Natural killer cell (primary cell): ENCODE measurements around the gene HYAL3. TPM values are rescaled to one million over a fixed set of nuclear protein-coding genes. Genes with fewer than 3 reads are reported as not detected.

ENCODE experiments used
- ATAC-seq, 3 donors: fragments of 150-1000 bp in 2 of 3; fragments of 200-7000 bp in 1 of 3; cut with Tn5 transposase; 1 replicate in 1 of 3; 2 replicates in 2 of 3; pipeline ENCODE4 v1.10.0; 2021; ENCODE audit warnings: mild to moderate bottlenecking in 2 of 3, moderate library complexity in 2 of 3
- DNase-seq, 2 donors: peaks; one replicate each; pipeline versions ENCODE4 v3.0.0 to v3.0.0-alpha.2; 2013 to 2021; ENCODE audit warnings: mixed read lengths in 1 of 2
- H3K27ac ChIP-seq: one replicate; pipeline ENCODE4 v1.5.1; 2013; ENCODE audit warnings: mild to moderate bottlenecking, low read length
- H3K27me3 ChIP-seq: one replicate; pipeline ENCODE4 v1.6.1; 2013; ENCODE audit warnings: low read length; ENCODE audit not compliant: control insufficient read depth, insufficient read depth
- H3K36me3 ChIP-seq: one replicate; pipeline ENCODE4 v1.6.1; 2013; ENCODE audit warnings: low read length; ENCODE audit not compliant: control insufficient read depth, insufficient read depth
- H3K4me1 ChIP-seq: one replicate; pipeline ENCODE4 v1.6.1; 2013; ENCODE audit warnings: low read length; ENCODE audit not compliant: control insufficient read depth, insufficient read depth
- H3K4me3 ChIP-seq: one replicate; pipeline ENCODE4 v1.5.1; 2013; ENCODE audit warnings: low read length
- H3K9me3 ChIP-seq: one replicate; pipeline ENCODE4 v1.6.1; 2013; ENCODE audit warnings: low read length; ENCODE audit not compliant: control insufficient read depth, insufficient read depth
- H3K27ac Mint-ChIP-seq, 2 donors: one replicate each; pipeline ENCODE4 v1.8.0; 2022; ENCODE audit warnings: mild to moderate bottlenecking in 2 of 2, mixed read lengths in 2 of 2, moderate library complexity in 1 of 2
- H3K27me3 Mint-ChIP-seq, 2 donors: one replicate each; pipeline ENCODE4 v1.8.0; 2022; ENCODE audit warnings: low read depth in 2 of 2, mixed read lengths in 2 of 2
- H3K36me3 Mint-ChIP-seq: one replicate; pipeline ENCODE4 v1.8.0; 2022; ENCODE audit warnings: mixed read lengths
- H3K4me1 Mint-ChIP-seq, 2 donors: one replicate each; pipeline ENCODE4 v1.8.0; 2022; ENCODE audit warnings: mixed read lengths in 2 of 2
- H3K4me3 Mint-ChIP-seq: one replicate; pipeline ENCODE4 v1.8.0; 2022; ENCODE audit warnings: mild to moderate bottlenecking, moderate library complexity, mixed read lengths
- H3K9me3 Mint-ChIP-seq, 2 donors: one replicate each; pipeline ENCODE4 v1.8.0; 2022; ENCODE audit warnings: mixed read lengths in 2 of 2
- WGBS: methylation state at CpG from one replicate; pipeline ENCODE4 v1.1.7; 2013; ENCODE audit warnings: missing lambda C conversion rate; ENCODE audit not compliant: insufficient coverage; 5-methylcytosine and 5-hydroxymethylcytosine counted together
- intact Hi-C: fragments of 100-400 bp; cut with micrococcal nuclease; formaldehyde crosslinking; loops from one replicate; pipeline ENCODE4 v1.14.2; 2022
- total RNA-seq, 4 donors: library from RNA; stranded (reverse); fragments of 120-200 nt in 1 of 4; gene quantifications; one replicate each; pipeline versions ENCODE4 v1.2.3 to v1.2.4, GENCODE V29; 2013 to 2022
- TF ChIP-seq, protein P1 (sequence below): fragments of 200-600 bp; IDR thresholded peaks from one replicate; pipeline ENCODE4 v1.8.0; 2022; ENCODE audit warnings: antibody characterized with exemption

Gene HYAL3
- total RNA-seq, 3 donors from 2014 or later (not counting 1 experiment from before 2014, with no cell fraction given) = 0.93 to 2.0 (median 1.2) TPM

DNA sequence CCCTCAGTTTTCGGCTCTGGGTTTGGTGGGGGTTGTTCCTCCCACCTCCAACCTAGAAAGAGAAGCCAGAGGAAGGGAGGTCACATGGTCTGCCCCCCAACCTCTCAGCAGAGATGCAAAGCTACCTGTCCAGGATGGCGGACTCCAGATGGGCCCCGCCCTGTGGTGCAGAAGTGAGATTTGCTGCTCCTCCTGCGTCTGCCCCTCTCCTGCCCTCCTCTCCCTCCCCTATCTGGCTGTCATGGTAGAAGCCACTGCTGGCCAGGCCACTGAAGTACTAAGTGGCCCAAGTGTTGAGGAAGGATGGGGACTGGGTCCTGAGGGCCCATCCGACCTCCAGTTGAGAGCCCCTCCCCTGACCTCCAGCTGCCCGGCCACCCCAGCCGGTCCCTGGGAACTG lies 32.4 kb downstream of the HYAL3 start:
- no peak overlapping the region for H3K4me3 ChIP-seq
- no peaks in the 10 kb centered on the region for H3K36me3 ChIP-seq
- Mint-ChIP-seq H3K36me3 (no peaks in the 10 kb centered on the region), H3K9me3 (no peaks in the 10 kb centered on the region), H3K27me3 (peaks cover 0 to 6% of the 10 kb centered on the region in 2 donors), H3K4me3 (no peak overlapping the region), H3K4me1 (peaks cover 0 to 6% of the 10 kb centered on the region in 2 donors), H3K27ac (no peak overlapping the region)
- no peaks in the 10 kb centered on the region for H3K9me3 ChIP-seq
- TF ChIP-seq, protein P1, sequence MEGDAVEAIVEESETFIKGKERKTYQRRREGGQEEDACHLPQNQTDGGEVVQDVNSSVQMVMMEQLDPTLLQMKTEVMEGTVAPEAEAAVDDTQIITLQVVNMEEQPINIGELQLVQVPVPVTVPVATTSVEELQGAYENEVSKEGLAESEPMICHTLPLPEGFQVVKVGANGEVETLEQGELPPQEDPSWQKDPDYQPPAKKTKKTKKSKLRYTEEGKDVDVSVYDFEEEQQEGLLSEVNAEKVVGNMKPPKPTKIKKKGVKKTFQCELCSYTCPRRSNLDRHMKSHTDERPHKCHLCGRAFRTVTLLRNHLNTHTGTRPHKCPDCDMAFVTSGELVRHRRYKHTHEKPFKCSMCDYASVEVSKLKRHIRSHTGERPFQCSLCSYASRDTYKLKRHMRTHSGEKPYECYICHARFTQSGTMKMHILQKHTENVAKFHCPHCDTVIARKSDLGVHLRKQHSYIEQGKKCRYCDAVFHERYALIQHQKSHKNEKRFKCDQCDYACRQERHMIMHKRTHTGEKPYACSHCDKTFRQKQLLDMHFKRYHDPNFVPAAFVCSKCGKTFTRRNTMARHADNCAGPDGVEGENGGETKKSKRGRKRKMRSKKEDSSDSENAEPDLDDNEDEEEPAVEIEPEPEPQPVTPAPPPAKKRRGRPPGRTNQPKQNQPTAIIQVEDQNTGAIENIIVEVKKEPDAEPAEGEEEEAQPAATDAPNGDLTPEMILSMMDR = no peak
- WGBS = 80% methylated on average over 3 of the region's 7 CpGs
- intact Hi-C loops = no loop called here
- H3K27ac ChIP-seq = no peak overlapping the region
- H3K27me3 ChIP-seq = peaks cover 3% of the 10 kb centered on the region
- ATAC-seq (no peak), DNase-seq (no peak)
- no peaks in the 10 kb centered on the region for H3K4me1 ChIP-seq

DNA sequence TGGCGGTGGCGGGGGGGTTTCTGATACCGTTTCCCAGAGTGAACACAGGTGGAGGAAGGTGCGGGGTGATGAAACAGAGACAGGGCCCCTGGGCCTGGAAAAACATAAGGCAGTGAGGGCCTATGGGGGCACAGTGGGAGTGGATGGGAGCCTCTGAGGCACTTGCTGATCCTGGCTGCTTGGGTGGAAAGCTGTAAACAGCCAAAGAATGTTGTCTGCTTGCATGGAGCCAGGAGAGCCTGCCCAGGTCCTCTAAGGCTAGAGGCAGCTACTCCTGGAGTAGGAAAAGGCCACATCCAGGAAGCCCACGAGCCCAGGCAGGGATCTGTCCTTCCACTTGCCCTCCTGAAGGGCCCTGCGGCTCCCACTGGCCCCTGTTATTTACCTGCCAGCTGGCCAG lies 33.2 kb downstream of the HYAL3 start:
- Mint-ChIP-seq H3K9me3 (no peaks in the 10 kb centered on the region), H3K36me3 (no peaks in the 10 kb centered on the region), H3K4me1 (no peaks in the 10 kb centered on the region), H3K27me3 (peaks cover 0 to 6% of the 10 kb centered on the region in 2 donors), H3K4me3 (no peak overlapping the region), H3K27ac (no peak overlapping the region)
- Histone ChIP-seq H3K9me3 (no peaks in the 10 kb centered on the region), H3K36me3 (no peaks in the 10 kb centered on the region), H3K27ac (no peak overlapping the region), H3K4me1 (peaks cover 2% of the 10 kb centered on the region), H3K4me3 (no peak overlapping the region), H3K27me3 (peaks cover 3% of the 10 kb centered on the region)
- DNase-seq (no peak), ATAC-seq (no peak)
- intact Hi-C loops = no loop called here
- TF ChIP-seq, protein P1 = no peak
- 89% methylated on average over 6 of the region's 6 CpGs for WGBS

DNA sequence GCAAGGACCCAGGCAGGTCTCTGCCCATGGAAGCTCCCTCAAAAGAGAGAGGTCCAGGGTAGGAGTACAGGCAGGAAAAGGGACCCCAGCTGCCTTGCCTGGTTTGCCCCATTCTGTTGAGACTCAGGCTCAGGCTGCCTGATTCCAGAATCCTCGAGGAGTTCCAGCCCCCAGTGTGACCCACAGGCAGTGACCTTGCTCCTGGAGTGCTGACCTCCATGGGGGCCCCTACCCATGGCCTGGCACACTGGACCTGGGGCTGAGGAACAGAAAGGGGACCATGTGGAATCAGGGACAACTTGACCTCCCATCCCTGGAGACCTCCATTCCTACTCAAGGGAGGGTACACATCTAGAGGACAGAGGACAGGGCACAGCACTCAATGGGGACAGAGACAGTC lies 33.6 kb downstream of the HYAL3 start:
- H3K9me3 Mint-ChIP-seq = no peaks in the 10 kb centered on the region
- intact Hi-C loops = no loop called here
- H3K27ac Mint-ChIP-seq = no peak overlapping the region
- no peaks in the 10 kb centered on the region for H3K36me3 Mint-ChIP-seq
- H3K36me3 ChIP-seq = no peaks in the 10 kb centered on the region
- no peak overlapping the region for H3K4me3 Mint-ChIP-seq
- no peaks in the 10 kb centered on the region for H3K4me1 Mint-ChIP-seq
- peaks cover 7% of the 10 kb centered on the region for H3K4me1 ChIP-seq
- ATAC-seq = no peak
- H3K4me3 ChIP-seq = no peak overlapping the region
- H3K27me3 Mint-ChIP-seq = peaks cover 0 to 6% of the 10 kb centered on the region in 2 donors
- no peaks in the 10 kb centered on the region for H3K9me3 ChIP-seq
- WGBS = 67% methylated on average over 1 of the region's 1 CpG
- H3K27me3 ChIP-seq = peaks cover 3% of the 10 kb centered on the region
- TF ChIP-seq, protein P1 = no peak
- H3K27ac ChIP-seq = no peak overlapping the region
- DNase-seq = no peak

DNA sequence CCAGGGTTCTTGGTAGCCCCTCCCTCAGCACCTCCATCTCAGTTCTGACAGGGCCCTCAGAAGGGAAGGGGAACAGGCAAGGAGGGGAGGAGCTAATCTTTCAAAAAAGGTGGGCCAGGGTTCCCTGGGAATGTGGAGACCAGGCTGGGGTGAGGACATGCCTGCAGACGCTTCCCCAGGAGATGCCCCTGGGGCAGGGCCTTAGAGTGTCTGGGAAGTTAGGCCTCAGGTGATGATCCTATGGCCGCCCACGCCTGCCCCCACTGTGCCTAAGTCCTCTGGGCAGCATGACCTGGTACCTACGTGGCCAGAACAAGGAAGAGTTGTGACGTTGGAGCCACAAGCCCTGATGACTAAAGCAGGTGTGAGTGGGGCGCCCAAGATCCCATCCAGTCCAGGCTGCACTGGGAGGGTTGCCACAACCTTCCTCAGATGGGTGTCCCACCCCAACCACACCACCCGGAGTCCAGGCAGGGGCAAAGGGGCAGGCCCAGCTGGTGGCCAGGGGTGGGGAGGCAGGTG lies 34.2 kb downstream of the HYAL3 start:
- H3K4me3 ChIP-seq = no peak overlapping the region
- no peak overlapping the region for H3K27ac ChIP-seq
- Mint-ChIP-seq H3K27me3 (peaks cover 0 to 6% of the 10 kb centered on the region in 2 donors), H3K9me3 (no peaks in the 10 kb centered on the region), H3K4me3 (no peak overlapping the region), H3K27ac (no peak overlapping the region), H3K36me3 (no peaks in the 10 kb centered on the region), H3K4me1 (peaks cover 0 to under 1% of the 10 kb centered on the region in 2 donors)
- DNase-seq = no peak
- H3K4me1 ChIP-seq = peaks cover 11% of the 10 kb centered on the region
- TF ChIP-seq, protein P1 = no peak
- 81% methylated on average over 7 of the region's 7 CpGs for WGBS
- no peak for ATAC-seq
- no peaks in the 10 kb centered on the region for H3K9me3 ChIP-seq
- peaks cover 3% of the 10 kb centered on the region for H3K27me3 ChIP-seq
- intact Hi-C loops = no loop called here
- H3K36me3 ChIP-seq = no peaks in the 10 kb centered on the region
